ENCODE results near the gene COX4I2. TPM values are rescaled to one million over a fixed set of nuclear protein-coding genes. Genes with fewer than 3 reads are reported as not detected.
A peak's percentile ranks its signal among the peaks of the same experiment; 100 is the strongest.
"Not testable (repeated sequence)": the region's sequence is repeated elsewhere in the genome, so short reads cannot be mapped to it uniquely, and the experiment has no call there.

Gene COX4I2
- total RNA-seq, 1 donor from 2014 or later, result 0.96 TPM

GRCh38 chr20:31607640-31608250 lies 30.0 kb upstream of the COX4I2 start:
- no peak for ATAC-seq

DNA sequence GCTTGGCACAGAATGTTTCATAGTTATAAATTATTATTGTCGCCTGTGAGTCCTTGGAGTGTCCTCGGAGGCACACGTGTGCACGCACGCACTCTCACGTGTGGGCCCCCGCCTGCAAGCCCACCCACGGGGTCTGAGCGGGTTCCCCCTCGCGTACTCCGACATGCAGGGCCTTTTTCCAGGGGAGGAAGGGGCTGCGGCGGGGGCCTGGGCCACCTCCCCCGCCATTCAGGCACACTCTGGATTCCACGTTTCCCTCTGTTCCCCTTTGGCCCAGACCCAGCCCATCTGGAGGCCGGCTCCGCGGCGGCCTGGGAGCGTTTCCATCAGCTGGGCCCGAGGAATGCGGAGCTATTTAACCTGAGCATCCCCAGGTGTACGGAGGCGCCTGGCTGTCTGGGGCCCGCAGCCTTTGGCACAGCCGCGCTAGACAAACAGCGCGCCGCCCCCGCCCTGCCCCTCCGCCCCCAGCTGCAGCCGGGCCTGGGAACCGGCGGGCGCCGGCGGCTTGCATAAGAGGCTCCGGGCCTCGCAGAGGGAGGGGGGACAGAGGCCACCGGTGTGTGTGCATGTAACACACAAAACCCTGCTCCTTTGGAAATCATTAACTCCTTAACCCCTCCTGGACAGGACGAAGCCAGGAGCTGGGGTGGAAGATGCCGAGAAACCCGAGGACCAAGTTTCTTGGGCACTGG lies 29.3 kb upstream of the COX4I2 start:
- ATAC-seq, result peak; percentile 20

- not testable (repeated sequence) for ATAC-seq
Measured at GRCh38 chr20:31612271-31612640, 25.5 kb upstream of the COX4I2 start.

- no peak for ATAC-seq
Measured at GRCh38 chr20:31615416-31615815, 22.3 kb upstream of the COX4I2 start.

GRCh38 chr20:31617432-31618104 lies 20.1 kb upstream of the COX4I2 start:
- ATAC-seq, result no peak

DNA sequence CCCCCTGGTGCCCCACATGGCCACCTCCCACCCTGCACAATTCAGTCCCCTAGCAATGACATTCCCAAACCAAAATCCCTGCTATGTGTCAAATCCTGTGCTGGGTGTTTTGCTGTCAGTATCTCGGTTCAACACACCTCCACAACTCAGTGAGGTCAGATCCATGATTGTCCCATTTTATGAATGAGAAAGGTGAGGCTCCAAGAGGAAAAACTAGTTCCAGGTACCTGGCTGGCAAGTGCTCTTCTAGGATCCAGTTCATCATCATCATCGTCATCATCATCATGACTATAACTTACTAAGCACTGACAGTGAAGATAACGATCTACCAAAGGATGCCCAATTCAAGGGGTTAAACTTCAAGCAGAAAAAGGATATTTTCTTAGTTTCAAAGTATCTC lies 17.5 kb upstream of the COX4I2 start:
- ATAC-seq, result no peak

DNA sequence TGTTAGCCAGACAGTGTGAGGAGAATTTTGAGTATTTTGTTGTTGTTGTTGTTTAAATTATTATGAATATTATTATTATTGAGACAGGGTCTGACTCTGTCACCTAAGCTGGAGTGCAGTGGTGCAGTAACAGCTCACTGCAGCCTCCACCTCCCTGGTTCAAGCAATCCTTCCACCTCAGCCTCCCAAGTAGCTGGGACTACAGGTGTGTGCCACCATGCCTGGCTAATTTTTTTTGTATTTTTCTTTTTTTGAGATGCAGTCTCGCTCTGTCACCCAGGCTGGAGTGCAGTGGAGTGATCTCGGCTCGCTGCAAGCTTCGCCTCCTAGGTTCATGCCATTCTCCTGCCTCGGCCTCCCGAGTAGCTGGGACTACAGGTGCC lies 14.6 kb upstream of the COX4I2 start:
- not testable (repeated sequence) for ATAC-seq

DNA sequence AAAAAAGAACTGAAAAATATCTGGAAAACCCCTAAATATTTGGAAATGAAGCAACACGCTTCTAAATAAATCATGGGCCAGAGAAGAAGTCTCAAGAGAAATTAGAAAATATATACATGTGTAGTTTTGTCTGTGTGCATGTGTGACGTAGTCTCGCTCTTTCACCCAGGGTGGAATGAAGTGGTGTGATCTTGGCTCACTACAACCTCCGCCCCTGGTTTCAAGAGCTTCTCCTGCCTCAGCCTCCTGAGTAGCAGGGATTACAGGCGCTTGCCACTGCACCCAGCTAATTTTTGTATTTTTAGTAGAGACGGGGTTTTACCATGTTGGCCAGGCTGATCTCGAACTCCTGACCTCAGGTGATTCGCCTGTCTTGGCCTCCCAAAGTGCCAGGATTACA lies 11.2 kb upstream of the COX4I2 start:
- not testable (repeated sequence) for ATAC-seq

- not testable (repeated sequence) for ATAC-seq
Measured at GRCh38 chr20:31628057-31628456, 9.7 kb upstream of the COX4I2 start.

DNA sequence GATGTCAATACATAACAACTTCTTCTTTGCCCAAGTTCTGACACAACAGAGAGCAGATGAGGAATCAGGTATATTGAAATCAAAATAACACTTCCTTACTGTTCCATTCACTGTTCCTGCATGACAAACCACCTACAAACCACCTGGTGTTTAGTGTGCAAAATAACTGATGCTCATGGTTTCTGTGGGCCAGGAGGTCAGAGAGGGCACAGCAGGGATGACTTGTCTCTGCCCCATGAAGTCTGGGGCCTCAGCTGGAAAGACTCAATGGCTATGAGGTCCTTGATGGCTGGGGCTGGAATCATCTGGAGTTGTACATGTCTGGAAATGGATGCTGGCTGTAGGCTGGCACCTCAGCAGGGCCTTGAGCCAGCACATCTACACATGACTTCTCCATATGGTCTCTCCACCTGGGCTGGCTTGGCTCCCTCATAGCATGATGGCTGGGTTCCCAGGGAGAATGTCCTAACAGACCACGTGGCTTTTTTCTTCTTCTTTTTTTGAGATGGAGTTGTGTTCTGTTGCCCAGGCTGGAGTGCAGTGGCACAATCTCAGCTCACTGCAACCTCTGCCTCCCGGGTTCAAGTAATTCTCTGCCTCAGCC lies 7.4 kb upstream of the COX4I2 start:
- ATAC-seq, result no peak

GRCh38 chr20:31632548-31633338 lies 5.0 kb upstream of the COX4I2 start:
- ATAC-seq, result peak; percentile 10

- ATAC-seq, result peak; percentile 6
Measured at GRCh38 chr20:31633339-31633914, 4.3 kb upstream of the COX4I2 start.

DNA sequence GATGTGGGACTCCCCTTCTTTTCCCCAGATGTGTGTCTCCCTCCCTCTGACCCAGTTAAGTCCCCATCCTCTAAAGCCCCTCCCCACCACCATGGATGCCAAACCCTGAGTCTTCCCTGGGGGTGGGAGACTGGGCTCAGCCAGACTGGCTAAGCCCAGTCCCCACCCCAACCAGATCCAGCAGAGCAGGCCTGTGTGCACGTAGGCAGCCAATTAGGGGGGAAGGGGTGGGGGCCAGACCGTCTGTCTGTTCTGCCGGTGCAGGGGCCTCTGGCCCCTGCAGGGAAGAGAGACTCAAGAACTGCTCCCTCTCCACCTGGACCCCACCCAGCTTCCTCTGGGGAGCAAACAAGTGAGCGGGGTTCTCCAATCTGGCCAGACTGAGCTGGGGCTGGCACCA lies 605 bp downstream of the COX4I2 start:
- ATAC-seq, result no peak

- ATAC-seq, result no peak
Measured at GRCh38 chr20:31638816-31639215, 1.1 kb downstream of the COX4I2 start.

GRCh38 chr20:31640259-31640658 lies 2.5 kb downstream of the COX4I2 start:
- ATAC-seq, result no peak

DNA sequence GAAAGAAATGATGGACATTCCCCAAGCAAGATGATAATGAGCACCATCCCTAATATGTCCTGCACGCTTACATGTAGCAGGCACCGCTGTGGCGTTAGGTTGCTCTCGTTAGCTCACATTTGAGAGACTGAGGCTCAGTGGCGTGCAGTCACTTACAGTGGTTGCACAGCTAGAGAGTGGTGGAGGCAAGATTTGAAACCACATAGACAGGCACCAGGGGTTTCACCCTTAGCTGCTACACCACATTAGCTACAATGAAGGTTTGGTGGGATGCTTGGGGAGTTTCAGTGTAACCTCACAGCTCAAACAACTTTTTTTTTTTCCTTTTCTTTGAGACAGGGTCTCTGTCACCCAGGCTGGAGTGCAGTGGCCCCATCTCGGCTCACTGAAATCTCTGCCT lies 3.7 kb downstream of the COX4I2 start:
- ATAC-seq, result no peak

GRCh38 chr20:31642837-31643236 lies 5.1 kb downstream of the COX4I2 start:
- ATAC-seq, result no peak

- ATAC-seq, result no peak
Measured at GRCh38 chr20:31643522-31643921, 5.8 kb downstream of the COX4I2 start.

- ATAC-seq, result no peak
Measured at GRCh38 chr20:31644701-31645100, 7.0 kb downstream of the COX4I2 start.

DNA sequence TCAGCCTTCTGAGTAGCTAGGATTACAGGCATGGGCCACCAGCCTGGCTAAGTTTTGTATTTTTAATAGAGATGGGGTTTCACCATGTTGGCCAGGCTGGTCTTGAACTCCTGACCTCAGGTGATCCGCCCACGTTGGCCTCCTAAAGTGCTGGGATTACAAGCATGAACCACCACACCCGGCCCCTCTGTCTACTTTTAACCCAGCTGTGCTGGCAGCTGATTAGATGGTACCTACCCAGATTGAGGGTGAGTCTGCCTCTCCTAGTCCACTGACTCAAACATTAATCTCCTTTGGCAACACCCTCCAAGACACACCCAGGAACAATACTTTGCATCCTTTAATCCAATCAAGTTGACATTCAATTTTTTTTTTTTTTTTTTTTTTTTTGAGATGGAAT lies 10.4 kb downstream of the COX4I2 start:
- ATAC-seq, result peak; percentile 55

- peak; percentile 84 for ATAC-seq
Measured at GRCh38 chr20:31652917-31653396, 15.2 kb downstream of the COX4I2 start.

- ATAC-seq, result no peak
Measured at GRCh38 chr20:31653561-31653960, 15.8 kb downstream of the COX4I2 start.
